ENCODE data around the gene MYB. TPM values are rescaled to one million over a fixed set of nuclear protein-coding genes. Genes with fewer than 3 reads are reported as not detected.

MYB gene
- total and polyA plus RNA-seq, 2 of the 8 experiments (the other 6 are each of a cell fraction or from before 2014, with no cell fraction given) = 4.0 to 7.6 TPM

DNA sequence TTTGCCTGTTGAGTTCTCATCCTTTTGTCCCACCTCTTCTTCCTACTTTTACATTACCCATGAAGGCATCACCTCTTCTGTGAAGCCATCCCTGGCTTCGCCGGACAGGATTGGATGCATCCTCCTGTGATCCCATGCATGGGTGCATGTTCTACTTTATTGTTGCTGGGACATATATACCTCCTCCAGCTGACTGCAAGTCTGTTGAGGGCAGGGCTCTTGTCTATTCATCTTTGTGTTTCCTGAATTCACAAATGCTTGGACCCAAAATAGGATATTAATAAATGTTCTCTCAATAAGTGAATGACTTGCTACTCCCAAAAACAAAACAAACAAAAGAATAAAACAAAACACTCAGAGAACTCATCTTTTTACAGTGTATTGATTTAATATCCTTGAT, 5.1 kb downstream of the MYB start:
- H3K23me2 ChIP-seq (ENCODE audit: low read depth, low read length) = peaks cover 20% of the 10 kb centered on the region
- H4K91ac ChIP-seq (replicated peaks; ENCODE audit: insufficient read length, low read length) = no peak overlapping the region
- peaks cover 2 to 37% (median 13%) of the 10 kb centered on the region in 4 experiments; a peak in 7 of 8 replicates for H3K36me3 ChIP-seq (ENCODE audit: control insufficient read depth in 2 of 4, insufficient read depth in 4 of 4, low read length in 3 of 4)
- H3K56ac ChIP-seq (replicated peaks; ENCODE audit: insufficient read length, low read depth, low read length) = no peak overlapping the region
- no peak overlapping the region for H2AK5ac ChIP-seq (ENCODE audit: low read depth, low read length)
- H3K27me3 ChIP-seq (replicated peaks in 1 of 4; ENCODE audit: control insufficient read depth in 3 of 4, extremely low read depth in 1 of 4, insufficient read depth in 3 of 4, low read length in 3 of 4) = peaks cover 0 to 26% (median 18%) of the 10 kb centered on the region in 4 experiments; a peak in 6 of 7 replicates
- H2BK12ac ChIP-seq (ENCODE audit: low read depth, low read length) = no peak overlapping the region
- H4K8ac ChIP-seq (ENCODE audit: extremely low read depth, insufficient read depth, low read length) = no peak overlapping the region
- no peak overlapping the region for H2BK20ac ChIP-seq (ENCODE audit: low read length)
- H3K27ac ChIP-seq (ENCODE audit: low read depth, low read length) = no peak overlapping the region
- H4K5ac ChIP-seq (ENCODE audit: insufficient read length, low read depth, low read length) = no peak overlapping the region
- ChIA-PET CTCF (ENCODE audit: partially characterized antibody) (no interaction called here), POLR2A (ENCODE audit: partially characterized antibody) (no interaction called here)
- peaks cover 0 to 16% of the 10 kb centered on the region in 2 experiments; a peak in 2 of 4 replicates for H3K79me2 ChIP-seq (ENCODE audit: control insufficient read depth in 1 of 2, insufficient read depth in 2 of 2, low read length in 2 of 2)
- H3K4me1 ChIP-seq (replicated peaks in 1 of 4; ENCODE audit: control insufficient read depth in 3 of 4, insufficient read depth in 4 of 4, low read length in 3 of 4) = peaks cover 0 to 7% (median 2%) of the 10 kb centered on the region in 4 experiments; a peak in 2 of 7 replicates
- H3K23ac ChIP-seq (ENCODE audit: insufficient read length) = no peak overlapping the region
- H3K4me3 ChIP-seq (ENCODE audit: extremely low read depth in 1 of 4, insufficient read depth in 2 of 4, low read depth in 3 of 4, low read length in 4 of 4) = no peak overlapping the region
- H2BK5ac ChIP-seq (ENCODE audit: low read depth, low read length) = no peak overlapping the region
- DNase-seq (ENCODE audit: low read depth in 1 of 2, low spot score in 2 of 2) (no peak), FAIRE-seq (no peak)
- no peak overlapping the region for H2BK120ac ChIP-seq (replicated peaks; ENCODE audit: low read depth, low read length)
- no peak overlapping the region for H3K14ac ChIP-seq (ENCODE audit: insufficient read length)
- no peak overlapping the region for H3K18ac ChIP-seq (ENCODE audit: extremely low read depth, low read length)
- H3K4ac ChIP-seq (replicated peaks; ENCODE audit: insufficient read length, low read depth, low read length) = no peak overlapping the region
- no peak overlapping the region for H3K4me2 ChIP-seq (ENCODE audit: insufficient read depth in 1 of 2, low read depth in 2 of 2, low read length in 2 of 2)
- no peak overlapping the region for H2BK15ac ChIP-seq (ENCODE audit: low read length)
- no peaks in the 10 kb centered on the region for H3K9me3 ChIP-seq (ENCODE audit: insufficient read depth in 2 of 2, low read depth in 1 of 2, low read length in 1 of 2)
- peaks cover 0 to 1% of the 10 kb centered on the region in 2 experiments for H4K20me1 ChIP-seq (replicated peaks in 1 of 2; ENCODE audit: control insufficient read depth in 1 of 2, insufficient read depth in 2 of 2, low read length in 2 of 2)
- H3K79me1 ChIP-seq (ENCODE audit: low read depth, low read length) = peaks cover 2% of the 10 kb centered on the region; the same call in 1 of the 2 replicates
- 94% methylated on average over 2 of the region's 2 CpGs; no CpG with 5 or more reads in 1 of the 2 experiments for WGBS, 2 experiments (ENCODE audit: extremely low coverage in 1 of 2, insufficient coverage in 1 of 2, insufficient read length in 1 of 2, insufficient replicate concordance in 2 of 2, low coverage in 1 of 2, low lambda C conversion rate in 2 of 2, missing lambda C conversion rate in 1 of 2)
- H2AFZ ChIP-seq (ENCODE audit: low read length) = no peak overlapping the region
- H3K9ac ChIP-seq (replicated peaks in 1 of 4; ENCODE audit: extremely low read depth in 1 of 4, low read depth in 3 of 4, low read length in 3 of 4) = no peak overlapping the region
- TF ChIP-seq CTBP2 (IDR thresholded peaks at IDR 0.05; ENCODE audit: borderline replicate concordance, insufficient read depth, insufficient read length, low read length) = no peak
- no peak for TF ChIP-seq RAD21 (IDR thresholded peaks at IDR 0.05 in 1 of 2, conservative IDR thresholded peaks at IDR 0.05 in 1 of 2; ENCODE audit: low read depth in 2 of 2, low read length in 2 of 2)
- TF ChIP-seq SP2 (IDR thresholded peaks at IDR 0.05; ENCODE audit: low read length) = no peak
- no peak for TF ChIP-seq BCL11A (IDR thresholded peaks at IDR 0.05; ENCODE audit: low read depth in 2 of 2, low read length in 2 of 2)
- no peak for TF ChIP-seq CBX8 (IDR thresholded peaks at IDR 0.05; ENCODE audit: borderline replicate concordance, low read depth, low read length)
- TF ChIP-seq RXRA (IDR thresholded peaks at IDR 0.05; ENCODE audit: insufficient read depth, low read depth, low read length) = no peak
- no peak for TF ChIP-seq JUN (IDR thresholded peaks at IDR 0.05; ENCODE audit: low read depth, low read length)
- TF ChIP-seq CEBPB (IDR thresholded peaks at IDR 0.05; ENCODE audit: low read depth, low read length) = no peak
- no peak for TF ChIP-seq TAF1 (IDR thresholded peaks at IDR 0.05; ENCODE audit: low read depth, low read length)
- TF ChIP-seq TEAD4 (IDR thresholded peaks at IDR 0.05; ENCODE audit: low read depth, low read length) = no peak
- no peak for TF ChIP-seq KDM5A (IDR thresholded peaks at IDR 0.05; ENCODE audit: low read length)
- no peak for TF ChIP-seq SUZ12 (IDR thresholded peaks at IDR 0.05; ENCODE audit: low read length)
- no peak for TF ChIP-seq BACH1 (IDR thresholded peaks at IDR 0.05; ENCODE audit: low read length)
- no peak for TF ChIP-seq MAFK (IDR thresholded peaks at IDR 0.05; ENCODE audit: low read depth, low read length)
- TF ChIP-seq YY1 (IDR thresholded peaks at IDR 0.05; ENCODE audit: low read depth, low read length) = no peak

Measured in H1 (cell line).